HepG2 (cell line): Measurements from ENCODE around the gene RAB17.

Source experiments
- FOXP1 ChIP-seq, 2 experiments: fragments of 450-650 bp in 1 of 2; IDR thresholded peaks; 2 replicates each; pipeline ENCODE4 v1.6.1; 2017 to 2018; ENCODE audit warnings: antibody characterized with exemption in 1 of 2
- MTF1 ChIP-seq: sonication (generic); formaldehyde crosslinking; IDR thresholded peaks from 2 replicates; pipeline ENCODE4 v1.5.0; 2020; ENCODE audit warnings: missing genetic modification reagents
- U2AF1 ChIP-seq: fragments of 200-400 bp; formaldehyde crosslinking; optimal IDR thresholded peaks from 2 replicates; pipeline ENCODE3; 2017; ENCODE audit warnings: mild to moderate bottlenecking, low read depth, low read length
- TF ChIP-seq, protein P1 (sequence below): sonication (generic); formaldehyde crosslinking; IDR thresholded peaks from 2 replicates; pipeline ENCODE4 v1.4.0; 2020; ENCODE audit warnings: missing genetic modification reagents; ENCODE audit errors: not compliant biosample characterization
- TF ChIP-seq, protein P2 (sequence below): sonication (generic); formaldehyde crosslinking; IDR thresholded peaks from 2 replicates; pipeline ENCODE4 v1.5.0; 2020; ENCODE audit warnings: mild to moderate bottlenecking, missing genetic modification reagents, moderate library complexity

DNA sequence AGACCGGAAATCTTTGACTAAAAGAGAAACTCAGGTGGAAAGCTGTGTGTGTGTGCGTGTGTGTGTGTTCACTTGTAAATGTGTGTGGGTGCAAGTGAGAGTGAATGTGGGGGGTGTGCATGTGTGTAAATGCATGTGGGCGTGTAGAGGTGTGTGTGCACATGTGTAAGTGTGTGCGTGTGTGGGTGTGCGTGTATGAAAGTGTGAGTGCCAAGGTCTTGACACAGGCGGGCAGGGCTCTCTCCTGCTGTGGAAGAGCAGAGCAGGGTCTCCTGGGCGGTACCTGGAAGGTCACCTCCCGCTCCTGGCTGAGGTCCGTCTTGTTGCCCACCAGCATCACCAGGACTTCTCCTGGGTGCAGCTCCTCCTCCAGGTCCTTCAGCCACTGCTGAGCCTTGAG, 13.6 kb downstream of the RAB17 start:
- TF ChIP-seq, protein P1, sequence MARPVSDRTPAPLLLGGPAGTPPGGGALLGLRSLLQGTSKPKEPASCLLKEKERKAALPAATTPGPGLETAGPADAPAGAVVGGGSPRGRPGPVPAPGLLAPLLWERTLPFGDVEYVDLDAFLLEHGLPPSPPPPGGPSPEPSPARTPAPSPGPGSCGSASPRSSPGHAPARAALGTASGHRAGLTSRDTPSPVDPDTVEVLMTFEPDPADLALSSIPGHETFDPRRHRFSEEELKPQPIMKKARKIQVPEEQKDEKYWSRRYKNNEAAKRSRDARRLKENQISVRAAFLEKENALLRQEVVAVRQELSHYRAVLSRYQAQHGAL = no peak
- TF ChIP-seq FOXP1 (IDR thresholded peaks at IDR 0.05) (no peak), FOXP1 (CRISPR knock-in tag; IDR thresholded peaks at IDR 0.05) (no peak), MTF1 (CRISPR knock-in tag) (no peak), U2AF1 (no peak)
- TF ChIP-seq, protein P2, sequence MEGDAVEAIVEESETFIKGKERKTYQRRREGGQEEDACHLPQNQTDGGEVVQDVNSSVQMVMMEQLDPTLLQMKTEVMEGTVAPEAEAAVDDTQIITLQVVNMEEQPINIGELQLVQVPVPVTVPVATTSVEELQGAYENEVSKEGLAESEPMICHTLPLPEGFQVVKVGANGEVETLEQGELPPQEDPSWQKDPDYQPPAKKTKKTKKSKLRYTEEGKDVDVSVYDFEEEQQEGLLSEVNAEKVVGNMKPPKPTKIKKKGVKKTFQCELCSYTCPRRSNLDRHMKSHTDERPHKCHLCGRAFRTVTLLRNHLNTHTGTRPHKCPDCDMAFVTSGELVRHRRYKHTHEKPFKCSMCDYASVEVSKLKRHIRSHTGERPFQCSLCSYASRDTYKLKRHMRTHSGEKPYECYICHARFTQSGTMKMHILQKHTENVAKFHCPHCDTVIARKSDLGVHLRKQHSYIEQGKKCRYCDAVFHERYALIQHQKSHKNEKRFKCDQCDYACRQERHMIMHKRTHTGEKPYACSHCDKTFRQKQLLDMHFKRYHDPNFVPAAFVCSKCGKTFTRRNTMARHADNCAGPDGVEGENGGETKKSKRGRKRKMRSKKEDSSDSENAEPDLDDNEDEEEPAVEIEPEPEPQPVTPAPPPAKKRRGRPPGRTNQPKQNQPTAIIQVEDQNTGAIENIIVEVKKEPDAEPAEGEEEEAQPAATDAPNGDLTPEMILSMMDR (CRISPR knock-in tag) = no peak
